Neural cell (in vitro differentiated cells): ENCODE results near the gene RBFOX2. TPM values are rescaled to one million over a fixed set of nuclear protein-coding genes. Genes with fewer than 3 reads are reported as not detected.

Experiments used
- H2AFZ ChIP-seq: fragments of 200-600, 300-800 bp; sonication (generic), shearing (Covaris generic); 2 replicates; pipeline ENCODE4 v1.6.0; 2014; ENCODE audit warnings: low read depth, mild to moderate bottlenecking, antibody characterized with exemption, low read length, moderate library complexity
- H3F3A ChIP-seq: fragments of 200-600 bp; shearing (Covaris generic); 2 replicates; pipeline ENCODE4 v1.6.1; 2016; ENCODE audit warnings: mild to moderate bottlenecking, moderate library complexity, mixed read lengths, antibody characterized with exemption, low read length; ENCODE audit not compliant: insufficient read depth, poor library complexity, severe bottlenecking
- H3K27ac ChIP-seq: fragments of 200-600, 300-800 bp; sonication (generic), shearing (Covaris generic); 2 replicates; pipeline ENCODE4 v1.5.1; 2014; ENCODE audit warnings: mild to moderate bottlenecking, low read length, moderate library complexity
- H3K27me3 ChIP-seq: fragments of 300-800, 200-600 bp; sonication (generic), shearing (Covaris generic); 2 replicates; pipeline ENCODE4 v1.6.0; 2014; ENCODE audit warnings: mild to moderate bottlenecking, low read depth, low read length, moderate library complexity; ENCODE audit not compliant: insufficient read depth
- H3K36me3 ChIP-seq: fragments of 300-800, 200-600 bp; sonication (generic), shearing (Covaris generic); 2 replicates; pipeline ENCODE4 v1.5.1; 2014; ENCODE audit warnings: mild to moderate bottlenecking, antibody characterized with exemption, low read length, moderate library complexity; ENCODE audit not compliant: insufficient read depth
- H3K4me2 ChIP-seq: fragments of 300-800, 200-600 bp; sonication (generic), shearing (Covaris generic); 2 replicates; pipeline ENCODE4 v1.6.0; 2014; ENCODE audit warnings: mild to moderate bottlenecking, low read length
- H3K4me3 ChIP-seq: fragments of 300-800, 200-600 bp; sonication (generic), shearing (Covaris generic); 2 replicates; pipeline ENCODE4 v1.5.1; 2014; ENCODE audit warnings: mild to moderate bottlenecking, low read length, moderate library complexity
- H3K79me2 ChIP-seq: fragments of 200-600 bp; shearing (Covaris generic); replicated peaks from 2 replicates; pipeline ENCODE4 v1.6.0; 2014; ENCODE audit warnings: mild to moderate bottlenecking, low read length, moderate library complexity; ENCODE audit not compliant: insufficient read depth
- H3K9ac ChIP-seq: fragments of 300-800, 200-600 bp; sonication (generic), shearing (Covaris generic); 2 replicates; pipeline ENCODE4 v1.6.1; 2016; ENCODE audit warnings: mild to moderate bottlenecking, low read length, mixed read lengths
- H3K9me2 ChIP-seq: fragments of 200-600 bp; shearing (Covaris generic); 2 replicates; pipeline ENCODE4 v1.6.1; 2016; ENCODE audit warnings: mild to moderate bottlenecking, low read length, mixed read lengths; ENCODE audit not compliant: insufficient read depth
- H3K9me3 ChIP-seq: fragments of 200-600, 300-800 bp; sonication (generic), shearing (Covaris generic); 2 replicates; pipeline ENCODE4 v1.6.1; 2016; ENCODE audit warnings: mild to moderate bottlenecking, mixed run types, low read length, moderate library complexity, mixed read lengths
- H4K20me1 ChIP-seq: fragments of 200-600 bp; shearing (Covaris generic); 2 replicates; pipeline ENCODE4 v1.6.1; 2016; ENCODE audit warnings: mild to moderate bottlenecking, mixed run types; ENCODE audit not compliant: insufficient read depth
- CTCF ChIP-seq: fragments of 450-650 bp; IDR thresholded peaks from 2 replicates; pipeline ENCODE4 v1.5.1; 2014; ENCODE audit warnings: antibody characterized with exemption, mild to moderate bottlenecking, moderate library complexity; ENCODE audit not compliant: poor library complexity, severe bottlenecking
- EP300 ChIP-seq: fragments of 450-650 bp; conservative IDR thresholded peaks from 2 replicates; pipeline ENCODE4 v1.6.1; 2014; ENCODE audit warnings: antibody characterized with exemption, mild to moderate bottlenecking, moderate library complexity; ENCODE audit not compliant: poor library complexity, severe bottlenecking
- EZH2 ChIP-seq: fragments of 200-600, 300-800 bp; shearing (Covaris generic), sonication (generic); IDR thresholded peaks from 2 replicates; pipeline ENCODE4 v1.6.1; 2014; ENCODE audit warnings: antibody characterized with exemption, low read length, borderline replicate concordance, mild to moderate bottlenecking; ENCODE audit not compliant: insufficient read depth, poor library complexity, severe bottlenecking
- MXI1 ChIP-seq: fragments of 450-650 bp; conservative IDR thresholded peaks from 2 replicates; pipeline ENCODE4 v1.6.1; 2014; ENCODE audit warnings: antibody characterized with exemption, mild to moderate bottlenecking; ENCODE audit not compliant: poor library complexity, severe bottlenecking
- POLR2AphosphoS5 ChIP-seq: IDR thresholded peaks from 2 replicates; pipeline ENCODE4 v1.6.1; 2012
- RAD21 ChIP-seq: fragments of 450-650 bp; conservative IDR thresholded peaks from 2 replicates; pipeline ENCODE4 v1.6.1; 2014; ENCODE audit warnings: antibody characterized with exemption, mild to moderate bottlenecking, moderate library complexity
- REST ChIP-seq: IDR thresholded peaks from 2 replicates; pipeline ENCODE4 v1.6.1; 2012; ENCODE audit warnings: borderline replicate concordance
- SMC3 ChIP-seq: fragments of 450-650 bp; conservative IDR thresholded peaks from 2 replicates; pipeline ENCODE4 v1.6.1; 2014; ENCODE audit warnings: antibody characterized with exemption, mild to moderate bottlenecking, moderate library complexity; ENCODE audit not compliant: poor library complexity
- TAF1 ChIP-seq: IDR thresholded peaks from 2 replicates; pipeline ENCODE4 v1.6.1; 2012; ENCODE audit warnings: low read depth
- polyA plus RNA-seq: library from polyadenylated mRNA; depleted of rRNA; stranded (reverse); fragments of >200 nt; gene quantifications from 2 replicates; pipeline ENCODE4 v1.2.3, GENCODE V29; 2014

RBFOX2 gene
- polyA plus RNA-seq, 1 donor from 2014 or later, result 529 TPM

- Histone ChIP-seq H2AFZ (no peak overlapping the region), H3K9me2 (no peaks in the 10 kb centered on the region), H3K9me3 (no peaks in the 10 kb centered on the region), H3F3A (no peaks in the 10 kb centered on the region), H3K4me3 (no peak overlapping the region), H4K20me1 (no peaks in the 10 kb centered on the region), H3K9ac (no peak overlapping the region), H3K27ac (no peak overlapping the region), H3K36me3 (no peaks in the 10 kb centered on the region), H3K79me2 (peaks cover 17% of the 10 kb centered on the region), H3K27me3 (no peaks in the 10 kb centered on the region), H3K4me2 (no peak overlapping the region)
- no peak for TF ChIP-seq REST
Observed at GRCh38 chr22:35967046-35967397, 61.6 kb downstream of the RBFOX2 start.

- Histone ChIP-seq H3F3A (no peaks in the 10 kb centered on the region), H4K20me1 (no peaks in the 10 kb centered on the region), H3K9me3 (no peaks in the 10 kb centered on the region), H3K4me3 (no peak overlapping the region), H3K9ac (no peak overlapping the region), H3K36me3 (no peaks in the 10 kb centered on the region), H2AFZ (no peak overlapping the region), H3K27ac (no peak overlapping the region), H3K27me3 (no peaks in the 10 kb centered on the region), H3K4me2 (no peak overlapping the region), H3K79me2 (peaks cover 21% of the 10 kb centered on the region), H3K9me2 (no peaks in the 10 kb centered on the region)
- TF ChIP-seq SMC3 (no peak), REST (no peak), EP300 (no peak), MXI1 (no peak), CTCF (no peak), TAF1 (no peak), EZH2 (no peak), POLR2AphosphoS5 (no peak), RAD21 (no peak)
Observed at GRCh38 chr22:35966314-35967045, 62.1 kb downstream of the RBFOX2 start.
